AG09319 (cell line): ENCODE data around the gene FOXE3.

Experiments
- DNase-seq: peaks from one replicate; pipeline ENCODE4 v3.0.0-alpha.2; 2010; ENCODE audit warnings: low read depth; ENCODE audit errors: extremely low read depth
- CTCF ChIP-seq: IDR thresholded peaks from 2 replicates; pipeline ENCODE4 v1.5.1; 2011; ENCODE audit warnings: low read depth, mild to moderate bottlenecking, inconsistent platforms, low read length, moderate library complexity

FOXE3 gene

GRCh38 chr1:47435506-47436303 lies 19.6 kb downstream of the FOXE3 start:
- TF ChIP-seq CTCF, result no peak
- no peak for DNase-seq

GRCh38 chr1:47436304-47436978 lies 20.4 kb downstream of the FOXE3 start:
- peak; percentile 99 for TF ChIP-seq CTCF
- no peak for DNase-seq

- TF ChIP-seq CTCF, result no peak
Observed at GRCh38 chr1:47436979-47437446, 20.9 kb downstream of the FOXE3 start.

GRCh38 chr1:47437447-47438164 lies 21.5 kb downstream of the FOXE3 start, which contains the start of gene FOXD2:
Gene FOXD2, plus strand, starts transcription at chr1:47438044. Its CDS starts 92 bp downstream, at chr1:47438136.
- DNase-seq, result peak; percentile 44
- peak; percentile 53 for TF ChIP-seq CTCF

More at GRCh38 chr1:47436979-47437446, 20.9 kb downstream of the FOXE3 start:
- no peak for DNase-seq

GRCh38 chr1:47438165-47439016 lies 22.3 kb downstream of the FOXE3 start:
- DNase-seq, result no peak
- no peak for TF ChIP-seq CTCF

GRCh38 chr1:47439017-47439818 lies 23.1 kb downstream of the FOXE3 start:
- DNase-seq, result no peak
- no peak for TF ChIP-seq CTCF
